Inflammatory macrophage treated with lipopolysaccharide for 1 hour (primary cell): ENCODE measurements around the gene ZNF45.
"Not testable (repeated sequence)": the region's sequence is repeated elsewhere in the genome, so short reads cannot be mapped to it uniquely, and the experiment has no call there.

Source experiments
- DNase-seq, 2 donors: peaks; one replicate each; pipeline ENCODE4 v3.0.0-alpha.2; 2020 to 2022

Gene ZNF45

GRCh38 chr19:43910884-43911283 lies 24.2 kb downstream of the ZNF45 start:
- DNase-seq, result no peak

- no peak for DNase-seq
Observed at GRCh38 chr19:43908659-43909058, 26.4 kb downstream of the ZNF45 start.

GRCh38 chr19:43906774-43907173 lies 28.3 kb downstream of the ZNF45 start:
- DNase-seq, result no peak

- no peak for DNase-seq
Observed at GRCh38 chr19:43905897-43906296, 29.2 kb downstream of the ZNF45 start.

GRCh38 chr19:43902399-43902798 lies 32.7 kb downstream of the ZNF45 start:
- DNase-seq, result no peak

GRCh38 chr19:43901395-43902390 lies 33.4 kb downstream of the ZNF45 start:
- peak; percentile 60 to 79 for DNase-seq

GRCh38 chr19:43895727-43896308 lies 39.3 kb downstream of the ZNF45 start:
- no peak for DNase-seq

- DNase-seq, result no peak
Observed at GRCh38 chr19:43883864-43884263, 51.2 kb downstream of the ZNF45 start, which contains the start of gene ZNF404. Gene ZNF404, minus strand, starts transcription at chr19:43883964.

- no peak for DNase-seq
Observed at GRCh38 chr19:43880483-43880882, 54.6 kb downstream of the ZNF45 start.

GRCh38 chr19:43872547-43873336 lies 62.3 kb downstream of the ZNF45 start:
- DNase-seq, result no peak

- DNase-seq, result not testable (repeated sequence)
Observed at GRCh38 chr19:43866923-43867322, 68.2 kb downstream of the ZNF45 start.
